Measurements from ENCODE around the gene ULK4.
"Not testable (repeated sequence)": the region's sequence is repeated elsewhere in the genome, so short reads cannot be mapped to it uniquely, and the experiment has no call there.

Gene ULK4

GRCh38 chr3:41872157-41872556 lies 89.7 kb downstream of the ULK4 start:
- no peak for DNase-seq (ENCODE audit: low read depth, low spot score)

GRCh38 chr3:41867533-41867932 lies 94.4 kb downstream of the ULK4 start:
- DNase-seq (ENCODE audit: low read depth, low spot score) = no peak

- no peak for DNase-seq (ENCODE audit: low read depth, low spot score)
Observed at GRCh38 chr3:41866298-41866697, 95.6 kb downstream of the ULK4 start.

- no peak for DNase-seq (ENCODE audit: low read depth, low spot score)
Observed at GRCh38 chr3:41863024-41863423, 98.9 kb downstream of the ULK4 start.

- not testable (repeated sequence) for DNase-seq (ENCODE audit: low read depth, low spot score)
Observed at GRCh38 chr3:41860489-41860888, 101.4 kb downstream of the ULK4 start.

GRCh38 chr3:41854956-41855355 lies 106.9 kb downstream of the ULK4 start:
- no peak for DNase-seq (ENCODE audit: low read depth, low spot score)

GRCh38 chr3:41853540-41854196 lies 108.2 kb downstream of the ULK4 start:
- DNase-seq (ENCODE audit: low read depth, low spot score) = no peak

GRCh38 chr3:41848753-41849574 lies 112.9 kb downstream of the ULK4 start:
- no peak for DNase-seq (ENCODE audit: low read depth, low spot score)

- no peak for DNase-seq (ENCODE audit: low read depth, low spot score)
Observed at GRCh38 chr3:41847679-41848078, 114.2 kb downstream of the ULK4 start.

- DNase-seq (ENCODE audit: low read depth, low spot score) = no peak
Observed at GRCh38 chr3:41846850-41847249, 115.1 kb downstream of the ULK4 start.

- DNase-seq (ENCODE audit: low read depth, low spot score) = no peak
Observed at GRCh38 chr3:41845826-41846225, 116.1 kb downstream of the ULK4 start.

- DNase-seq (ENCODE audit: low read depth, low spot score) = not testable (repeated sequence)
Observed at GRCh38 chr3:41844256-41844655, 117.6 kb downstream of the ULK4 start.

GRCh38 chr3:41840936-41841668 lies 120.8 kb downstream of the ULK4 start:
- not testable (repeated sequence) for DNase-seq (ENCODE audit: low read depth, low spot score)

GRCh38 chr3:41836360-41837134 lies 125.4 kb downstream of the ULK4 start:
- no peak for DNase-seq (ENCODE audit: low read depth, low spot score)

GRCh38 chr3:41833628-41834027 lies 128.3 kb downstream of the ULK4 start:
- no peak for DNase-seq (ENCODE audit: low read depth, low spot score)

GRCh38 chr3:41819236-41819635 lies 142.7 kb downstream of the ULK4 start:
- no peak for DNase-seq (ENCODE audit: low read depth, low spot score)

- DNase-seq (ENCODE audit: low read depth, low spot score) = no peak
Observed at GRCh38 chr3:41808618-41809017, 153.3 kb downstream of the ULK4 start.

- peak; percentile 15 for DNase-seq (ENCODE audit: low read depth, low spot score)
Observed at GRCh38 chr3:41808152-41808551, 153.8 kb downstream of the ULK4 start.

- DNase-seq (ENCODE audit: low read depth, low spot score) = no peak
Observed at GRCh38 chr3:41794748-41795589, 166.9 kb downstream of the ULK4 start.

- DNase-seq (ENCODE audit: low read depth, low spot score) = no peak
Observed at GRCh38 chr3:41792806-41793205, 169.1 kb downstream of the ULK4 start.

GRCh38 chr3:41769106-41769505 lies 192.8 kb downstream of the ULK4 start:
- no peak for DNase-seq (ENCODE audit: low read depth, low spot score)
